WTC11 (cell line): ENCODE measurements around the gene SFI1. TPM values are rescaled to one million over a fixed set of nuclear protein-coding genes. Genes with fewer than 3 reads are reported as not detected.
A peak's percentile ranks its signal among the peaks of the same experiment; 100 is the strongest.

ENCODE experiments used
- ATAC-seq: fragments of 200-7000 bp; cut with Tn5 transposase; 2 replicates; pipeline ENCODE4 v1.10.0; 2021; ENCODE audit warnings: mild to moderate bottlenecking, moderate library complexity
- CTCF ChIA-PET: fragments of 300-600 bp; sonication (Branson Sonifier 250); formaldehyde crosslinking; loops from one replicate; lab custom pipeline; 2021; ENCODE audit warnings: antibody characterized with exemption; lab: Charles Lee
- POLR2A ChIA-PET: fragments of 350-600 bp; sonication (Branson Sonifier 250); formaldehyde crosslinking; loops from one replicate; lab custom pipeline; 2021; ENCODE audit warnings: antibody characterized with exemption; lab: Charles Lee
- DNase-seq: peaks from one replicate; pipeline ENCODE4 v3.0.0; 2021; ENCODE audit warnings: low spot score
- H3K27ac Mint-ChIP-seq: 2 replicates; pipeline ENCODE4 v1.8.0; 2021; ENCODE audit warnings: mixed read lengths
- H3K27me3 Mint-ChIP-seq: 2 replicates; pipeline ENCODE4 v1.8.0; 2021; ENCODE audit warnings: low read depth, mild to moderate bottlenecking, moderate library complexity, mixed read lengths
- H3K36me3 Mint-ChIP-seq: 2 replicates; pipeline ENCODE4 v1.8.0; 2021; ENCODE audit warnings: mixed read lengths
- H3K4me1 Mint-ChIP-seq: 2 replicates; pipeline ENCODE4 v1.8.0; 2022; ENCODE audit warnings: mixed read lengths
- H3K4me3 Mint-ChIP-seq: 2 replicates; pipeline ENCODE4 v1.8.0; 2021; ENCODE audit warnings: mild to moderate bottlenecking, moderate library complexity, mixed read lengths
- H3K9me3 Mint-ChIP-seq: 2 replicates; pipeline ENCODE4 v1.8.0; 2021; ENCODE audit warnings: mixed read lengths
- EMX1 ChIP-seq: fragments of 250-450 bp; sonication (Bioruptor Pico); IDR thresholded peaks from 2 replicates; pipeline ENCODE4 v1.8.0; 2021; ENCODE audit warnings: mild to moderate bottlenecking
- ETV6 ChIP-seq: sonication (generic); formaldehyde crosslinking; IDR thresholded peaks from 2 replicates; pipeline ENCODE4 v1.8.1; 2022; ENCODE audit warnings: mild to moderate bottlenecking, missing genetic modification reagents
- FOXP1 ChIP-seq: sonication (generic); formaldehyde crosslinking; IDR thresholded peaks from 2 replicates; pipeline ENCODE4 v1.8.0; 2022; ENCODE audit warnings: missing genetic modification reagents, mild to moderate bottlenecking, moderate library complexity, borderline replicate concordance
- GRHL2 ChIP-seq: fragments of 250-450 bp; sonication (Bioruptor Pico); IDR thresholded peaks from 2 replicates; pipeline ENCODE4 v1.8.0; 2022; ENCODE audit warnings: mild to moderate bottlenecking, moderate library complexity; ENCODE audit not compliant: insufficient replicate concordance, severe bottlenecking
- GTF2I ChIP-seq: fragments of 250-450 bp; sonication (Bioruptor Pico); conservative IDR thresholded peaks from 2 replicates; pipeline ENCODE4 v1.4.0; 2021; ENCODE audit warnings: mild to moderate bottlenecking
- IRF1 ChIP-seq: sonication (generic); formaldehyde crosslinking; IDR thresholded peaks from 2 replicates; pipeline ENCODE4 v1.8.0; 2023; ENCODE audit warnings: missing genetic modification reagents
- NR3C1 ChIP-seq: sonication (generic); formaldehyde crosslinking; conservative IDR thresholded peaks from 2 replicates; pipeline ENCODE4 v1.8.1; 2023; ENCODE audit warnings: low read depth, mild to moderate bottlenecking, missing genetic modification reagents
- PRRX2 ChIP-seq: fragments of 250-450 bp; sonication (Bioruptor Pico); IDR thresholded peaks from 2 replicates; pipeline ENCODE4 v1.8.0; 2021; ENCODE audit warnings: mild to moderate bottlenecking
- ZBTB21 ChIP-seq: sonication (generic); formaldehyde crosslinking; IDR thresholded peaks from 2 replicates; pipeline ENCODE4 v1.8.1; 2023; ENCODE audit warnings: mild to moderate bottlenecking, missing genetic modification reagents, borderline replicate concordance
- ZBTB43 ChIP-seq: sonication (generic); formaldehyde crosslinking; IDR thresholded peaks from 2 replicates; pipeline ENCODE4 v1.8.1; 2023; ENCODE audit warnings: mild to moderate bottlenecking, missing genetic modification reagents
- ZNF121 ChIP-seq: sonication (generic); formaldehyde crosslinking; IDR thresholded peaks from 2 replicates; pipeline ENCODE4 v1.8.0; 2023; ENCODE audit warnings: missing genetic modification reagents
- ZNF138 ChIP-seq: sonication (generic); formaldehyde crosslinking; conservative IDR thresholded peaks from 2 replicates; pipeline ENCODE4 v1.8.1; 2022; ENCODE audit warnings: mild to moderate bottlenecking, moderate library complexity, missing genetic modification reagents
- ZNF423 ChIP-seq: fragments of 250-450 bp; sonication (Bioruptor Pico); IDR thresholded peaks from 2 replicates; pipeline ENCODE4 v2.1.2; 2022; ENCODE audit warnings: mild to moderate bottlenecking, moderate library complexity
- total RNA-seq: library from RNA; stranded (reverse); gene quantifications from 3 replicates; pipeline ENCODE4 v1.2.3, GENCODE V29; 2021
- TF ChIP-seq, protein P1 (sequence below): sonication (generic); formaldehyde crosslinking; IDR thresholded peaks from 2 replicates; pipeline ENCODE4 v1.8.0; 2022; ENCODE audit warnings: mild to moderate bottlenecking, missing genetic modification reagents
- TF ChIP-seq, protein P2 (sequence below): sonication (generic); formaldehyde crosslinking; IDR thresholded peaks from 2 replicates; pipeline ENCODE4 v1.8.0; 2022; ENCODE audit warnings: mild to moderate bottlenecking, missing genetic modification reagents
- TF ChIP-seq, protein P3 (sequence below): sonication (generic); formaldehyde crosslinking; IDR thresholded peaks from 2 replicates; pipeline ENCODE4 v1.8.0; 2023; ENCODE audit warnings: missing genetic modification reagents, mild to moderate bottlenecking, borderline replicate concordance
- TF ChIP-seq, protein P4 (sequence below): fragments of 250-450 bp; sonication (Bioruptor Pico); IDR thresholded peaks from 2 replicates; pipeline ENCODE4 v1.9.0; 2021; ENCODE audit warnings: mild to moderate bottlenecking, borderline replicate concordance

Gene SFI1
- total RNA-seq, 1 experiment from 2014 or later = 43.6 TPM

DNA sequence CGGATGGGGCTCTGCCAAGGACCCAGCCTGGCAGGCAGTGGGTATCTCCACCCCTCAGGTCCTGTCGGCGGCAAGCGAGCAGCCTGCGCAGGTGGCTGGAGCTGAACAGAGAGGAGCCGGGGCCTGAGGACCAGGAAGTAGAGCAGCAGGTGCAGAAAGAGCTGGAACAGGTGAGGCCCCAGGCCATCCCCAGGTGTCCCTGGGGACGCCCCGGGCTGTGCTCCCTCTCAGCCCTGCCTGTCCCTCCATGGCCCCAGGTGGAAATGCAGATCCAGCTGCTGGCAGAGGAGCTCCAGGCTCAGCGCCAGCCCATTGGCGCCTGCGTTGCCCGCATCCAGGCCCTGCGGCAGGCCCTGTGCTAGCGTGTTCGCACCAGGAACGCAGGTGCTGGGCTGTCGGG, 121.7 kb downstream of the SFI1 start (continued):
- no peak for TF ChIP-seq ZNF138 (CRISPR knock-in tag)
- TF ChIP-seq ZBTB43 (CRISPR knock-in tag) = no peak
- TF ChIP-seq NR3C1 (CRISPR knock-in tag) = no peak
- TF ChIP-seq ETV6 (CRISPR knock-in tag) = no peak
- TF ChIP-seq, protein P1, sequence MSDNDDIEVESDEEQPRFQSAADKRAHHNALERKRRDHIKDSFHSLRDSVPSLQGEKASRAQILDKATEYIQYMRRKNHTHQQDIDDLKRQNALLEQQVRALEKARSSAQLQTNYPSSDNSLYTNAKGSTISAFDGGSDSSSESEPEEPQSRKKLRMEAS (CRISPR knock-in tag) = no peak
- TF ChIP-seq, protein P2, sequence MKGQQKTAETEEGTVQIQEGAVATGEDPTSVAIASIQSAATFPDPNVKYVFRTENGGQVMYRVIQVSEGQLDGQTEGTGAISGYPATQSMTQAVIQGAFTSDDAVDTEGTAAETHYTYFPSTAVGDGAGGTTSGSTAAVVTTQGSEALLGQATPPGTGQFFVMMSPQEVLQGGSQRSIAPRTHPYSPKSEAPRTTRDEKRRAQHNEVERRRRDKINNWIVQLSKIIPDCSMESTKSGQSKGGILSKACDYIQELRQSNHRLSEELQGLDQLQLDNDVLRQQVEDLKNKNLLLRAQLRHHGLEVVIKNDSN (CRISPR knock-in tag) = no peak
- TF ChIP-seq PRRX2 (CRISPR knock-in tag) = no peak
- no peak for TF ChIP-seq GRHL2 (CRISPR knock-in tag)
- no peak for TF ChIP-seq ZBTB21
- TF ChIP-seq GTF2I (CRISPR knock-in tag) = no peak
- no peak for TF ChIP-seq ZNF423 (CRISPR knock-in tag)
- TF ChIP-seq, protein P3, sequence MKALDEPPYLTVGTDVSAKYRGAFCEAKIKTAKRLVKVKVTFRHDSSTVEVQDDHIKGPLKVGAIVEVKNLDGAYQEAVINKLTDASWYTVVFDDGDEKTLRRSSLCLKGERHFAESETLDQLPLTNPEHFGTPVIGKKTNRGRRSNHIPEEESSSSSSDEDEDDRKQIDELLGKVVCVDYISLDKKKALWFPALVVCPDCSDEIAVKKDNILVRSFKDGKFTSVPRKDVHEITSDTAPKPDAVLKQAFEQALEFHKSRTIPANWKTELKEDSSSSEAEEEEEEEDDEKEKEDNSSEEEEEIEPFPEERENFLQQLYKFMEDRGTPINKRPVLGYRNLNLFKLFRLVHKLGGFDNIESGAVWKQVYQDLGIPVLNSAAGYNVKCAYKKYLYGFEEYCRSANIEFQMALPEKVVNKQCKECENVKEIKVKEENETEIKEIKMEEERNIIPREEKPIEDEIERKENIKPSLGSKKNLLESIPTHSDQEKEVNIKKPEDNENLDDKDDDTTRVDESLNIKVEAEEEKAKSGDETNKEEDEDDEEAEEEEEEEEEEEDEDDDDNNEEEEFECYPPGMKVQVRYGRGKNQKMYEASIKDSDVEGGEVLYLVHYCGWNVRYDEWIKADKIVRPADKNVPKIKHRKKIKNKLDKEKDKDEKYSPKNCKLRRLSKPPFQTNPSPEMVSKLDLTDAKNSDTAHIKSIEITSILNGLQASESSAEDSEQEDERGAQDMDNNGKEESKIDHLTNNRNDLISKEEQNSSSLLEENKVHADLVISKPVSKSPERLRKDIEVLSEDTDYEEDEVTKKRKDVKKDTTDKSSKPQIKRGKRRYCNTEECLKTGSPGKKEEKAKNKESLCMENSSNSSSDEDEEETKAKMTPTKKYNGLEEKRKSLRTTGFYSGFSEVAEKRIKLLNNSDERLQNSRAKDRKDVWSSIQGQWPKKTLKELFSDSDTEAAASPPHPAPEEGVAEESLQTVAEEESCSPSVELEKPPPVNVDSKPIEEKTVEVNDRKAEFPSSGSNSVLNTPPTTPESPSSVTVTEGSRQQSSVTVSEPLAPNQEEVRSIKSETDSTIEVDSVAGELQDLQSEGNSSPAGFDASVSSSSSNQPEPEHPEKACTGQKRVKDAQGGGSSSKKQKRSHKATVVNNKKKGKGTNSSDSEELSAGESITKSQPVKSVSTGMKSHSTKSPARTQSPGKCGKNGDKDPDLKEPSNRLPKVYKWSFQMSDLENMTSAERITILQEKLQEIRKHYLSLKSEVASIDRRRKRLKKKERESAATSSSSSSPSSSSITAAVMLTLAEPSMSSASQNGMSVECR = no peak
- TF ChIP-seq, protein P4, sequence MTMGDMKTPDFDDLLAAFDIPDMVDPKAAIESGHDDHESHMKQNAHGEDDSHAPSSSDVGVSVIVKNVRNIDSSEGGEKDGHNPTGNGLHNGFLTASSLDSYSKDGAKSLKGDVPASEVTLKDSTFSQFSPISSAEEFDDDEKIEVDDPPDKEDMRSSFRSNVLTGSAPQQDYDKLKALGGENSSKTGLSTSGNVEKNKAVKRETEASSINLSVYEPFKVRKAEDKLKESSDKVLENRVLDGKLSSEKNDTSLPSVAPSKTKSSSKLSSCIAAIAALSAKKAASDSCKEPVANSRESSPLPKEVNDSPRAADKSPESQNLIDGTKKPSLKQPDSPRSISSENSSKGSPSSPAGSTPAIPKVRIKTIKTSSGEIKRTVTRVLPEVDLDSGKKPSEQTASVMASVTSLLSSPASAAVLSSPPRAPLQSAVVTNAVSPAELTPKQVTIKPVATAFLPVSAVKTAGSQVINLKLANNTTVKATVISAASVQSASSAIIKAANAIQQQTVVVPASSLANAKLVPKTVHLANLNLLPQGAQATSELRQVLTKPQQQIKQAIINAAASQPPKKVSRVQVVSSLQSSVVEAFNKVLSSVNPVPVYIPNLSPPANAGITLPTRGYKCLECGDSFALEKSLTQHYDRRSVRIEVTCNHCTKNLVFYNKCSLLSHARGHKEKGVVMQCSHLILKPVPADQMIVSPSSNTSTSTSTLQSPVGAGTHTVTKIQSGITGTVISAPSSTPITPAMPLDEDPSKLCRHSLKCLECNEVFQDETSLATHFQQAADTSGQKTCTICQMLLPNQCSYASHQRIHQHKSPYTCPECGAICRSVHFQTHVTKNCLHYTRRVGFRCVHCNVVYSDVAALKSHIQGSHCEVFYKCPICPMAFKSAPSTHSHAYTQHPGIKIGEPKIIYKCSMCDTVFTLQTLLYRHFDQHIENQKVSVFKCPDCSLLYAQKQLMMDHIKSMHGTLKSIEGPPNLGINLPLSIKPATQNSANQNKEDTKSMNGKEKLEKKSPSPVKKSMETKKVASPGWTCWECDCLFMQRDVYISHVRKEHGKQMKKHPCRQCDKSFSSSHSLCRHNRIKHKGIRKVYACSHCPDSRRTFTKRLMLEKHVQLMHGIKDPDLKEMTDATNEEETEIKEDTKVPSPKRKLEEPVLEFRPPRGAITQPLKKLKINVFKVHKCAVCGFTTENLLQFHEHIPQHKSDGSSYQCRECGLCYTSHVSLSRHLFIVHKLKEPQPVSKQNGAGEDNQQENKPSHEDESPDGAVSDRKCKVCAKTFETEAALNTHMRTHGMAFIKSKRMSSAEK = no peak
- TF ChIP-seq, all 79 proteins: peak for 0

DNA sequence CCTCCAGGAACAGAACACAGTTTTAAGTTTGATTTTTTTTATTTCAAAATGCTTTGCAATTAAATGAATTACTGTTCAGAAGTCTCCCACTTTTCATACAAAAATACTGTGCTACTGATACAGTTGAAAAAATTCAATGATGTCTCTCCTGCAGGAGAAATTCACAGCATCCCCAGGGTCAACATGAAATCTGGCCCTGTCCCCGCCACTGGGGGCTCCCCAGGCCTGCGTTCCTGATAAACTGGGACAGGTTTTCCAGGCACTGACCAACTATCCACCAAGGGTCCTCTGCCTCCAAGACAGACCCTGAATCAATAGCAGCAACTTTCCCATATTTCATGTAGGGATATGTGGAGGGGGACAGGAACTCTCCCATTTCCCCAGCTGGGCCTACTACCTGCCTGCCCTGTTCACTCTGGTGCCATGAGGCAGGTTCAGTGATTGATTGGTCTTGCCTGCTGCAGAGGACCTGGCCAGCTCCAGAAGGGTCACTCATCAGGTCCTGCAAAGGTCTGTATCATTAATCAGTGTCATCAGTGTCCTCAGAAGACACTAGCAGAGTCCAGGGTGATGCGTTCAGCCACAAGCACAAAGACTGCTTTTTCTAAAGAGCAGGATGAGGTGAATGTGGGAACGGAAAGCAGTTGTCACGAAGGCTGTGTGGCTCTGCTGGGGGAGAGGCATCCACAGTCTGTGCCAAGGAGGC, 122.3 kb downstream of the SFI1 start:
- Mint-ChIP-seq H3K9me3 (no peaks in the 10 kb centered on the region), H3K36me3 (peaks cover 24% of the 10 kb centered on the region), H3K27me3 (no peaks in the 10 kb centered on the region), H3K27ac (no peak overlapping the region; the same call in 1 of the 2 replicates), H3K4me1 (no peaks in the 10 kb centered on the region), H3K4me3 (no peak overlapping the region)
- CTCF ChIA-PET = no interaction called here
- TF ChIP-seq EMX1 (CRISPR knock-in tag) (no peak), ZNF121 (CRISPR knock-in tag) (peak; percentile 31; the same call in 1 of the 2 replicates), IRF1 (CRISPR knock-in tag) (no peak), FOXP1 (CRISPR knock-in tag) (no peak)
- POLR2A ChIA-PET = no interaction called here
- DNase-seq = no peak
- no peak for ATAC-seq
